Fibroblast of lung (primary cell): ENCODE data around the gene AGPAT1.

ENCODE experiments used
- EZH2 ChIP-seq: IDR thresholded peaks from 2 replicates; pipeline ENCODE4 v1.5.1; 2012; ENCODE audit warnings: low read length, control low read depth, mild to moderate bottlenecking; ENCODE audit errors: missing control alignments
- TF ChIP-seq, protein P1 (sequence below), 2 donors: IDR thresholded peaks in 1 of 2; conservative IDR thresholded peaks in 1 of 2; 1 replicate in 1 of 2; 2 replicates in 1 of 2; pipeline ENCODE4 v1.5.1; 2011 to 2012; ENCODE audit warnings: low read length in 2 of 2, control low read depth in 1 of 2, inconsistent platforms in 1 of 2, low read depth in 1 of 2, mild to moderate bottlenecking in 1 of 2

DNA sequence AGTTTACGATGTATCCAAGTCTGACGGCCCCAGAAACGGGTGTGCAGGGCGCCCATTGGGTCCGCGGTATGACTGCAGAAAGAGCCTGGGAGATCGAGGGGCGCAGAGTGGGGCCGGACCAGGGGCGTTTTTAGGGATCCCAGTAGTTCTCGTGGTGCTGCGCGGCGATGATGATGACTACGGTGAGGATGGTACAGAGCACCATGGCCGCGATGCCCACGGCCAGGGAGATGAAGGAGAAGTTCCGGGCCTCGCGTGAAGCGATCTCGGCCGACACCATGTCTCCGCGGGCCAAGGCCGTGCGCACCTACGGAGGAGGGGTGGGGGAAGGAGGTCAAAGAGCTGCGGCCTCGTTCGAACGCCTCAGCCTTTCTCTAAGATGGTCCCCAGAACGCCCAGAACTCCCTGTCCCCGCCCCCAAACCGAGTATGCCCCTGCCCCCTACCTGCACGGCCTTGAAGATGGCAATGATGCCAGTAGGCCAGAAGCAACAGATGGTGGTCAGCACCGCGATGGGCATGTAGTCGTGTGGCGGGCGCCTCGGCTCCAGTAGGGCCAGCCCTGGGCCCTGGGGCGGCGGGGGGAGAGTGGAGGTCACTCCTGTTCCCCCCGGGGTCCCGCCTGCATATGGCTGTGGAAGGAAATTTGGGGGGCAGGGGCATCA is 26.7 kb downstream of the AGPAT1 start:
- no peak for TF ChIP-seq EZH2
- TF ChIP-seq, protein P1, sequence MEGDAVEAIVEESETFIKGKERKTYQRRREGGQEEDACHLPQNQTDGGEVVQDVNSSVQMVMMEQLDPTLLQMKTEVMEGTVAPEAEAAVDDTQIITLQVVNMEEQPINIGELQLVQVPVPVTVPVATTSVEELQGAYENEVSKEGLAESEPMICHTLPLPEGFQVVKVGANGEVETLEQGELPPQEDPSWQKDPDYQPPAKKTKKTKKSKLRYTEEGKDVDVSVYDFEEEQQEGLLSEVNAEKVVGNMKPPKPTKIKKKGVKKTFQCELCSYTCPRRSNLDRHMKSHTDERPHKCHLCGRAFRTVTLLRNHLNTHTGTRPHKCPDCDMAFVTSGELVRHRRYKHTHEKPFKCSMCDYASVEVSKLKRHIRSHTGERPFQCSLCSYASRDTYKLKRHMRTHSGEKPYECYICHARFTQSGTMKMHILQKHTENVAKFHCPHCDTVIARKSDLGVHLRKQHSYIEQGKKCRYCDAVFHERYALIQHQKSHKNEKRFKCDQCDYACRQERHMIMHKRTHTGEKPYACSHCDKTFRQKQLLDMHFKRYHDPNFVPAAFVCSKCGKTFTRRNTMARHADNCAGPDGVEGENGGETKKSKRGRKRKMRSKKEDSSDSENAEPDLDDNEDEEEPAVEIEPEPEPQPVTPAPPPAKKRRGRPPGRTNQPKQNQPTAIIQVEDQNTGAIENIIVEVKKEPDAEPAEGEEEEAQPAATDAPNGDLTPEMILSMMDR (conservative IDR thresholded peaks at IDR 0.05 in 1 of 2, IDR thresholded peaks at IDR 0.05 in 1 of 2; ENCODE audit: low read depth in 1 of 2, low read length in 2 of 2): no peak
